Measurements from ENCODE around the gene ACTMAP. TPM values are rescaled to one million over a fixed set of nuclear protein-coding genes. Genes with fewer than 3 reads are reported as not detected.

ACTMAP gene
- total and polyA plus RNA-seq, 9 of the 15 experiments (the other 6 are each of a cell fraction or from before 2014, with no cell fraction given), result 1.7 to 16.6 (median 4.9) TPM

- TF ChIP-seq SMAD1 (IDR thresholded peaks at IDR 0.05; ENCODE audit: low read depth, low read length, partially characterized antibody) (peak; percentile 59), NFIC (IDR thresholded peaks at IDR 0.05) (peak; percentile 53), ZNF655 (CRISPR knock-in tag; IDR thresholded peaks at IDR 0.05) (no peak), FOXA1 (IDR thresholded peaks at IDR 0.05; ENCODE audit: borderline replicate concordance) (no peak), PHF21A (IDR thresholded peaks at IDR 0.05; ENCODE audit: borderline replicate concordance, low read depth) (peak; percentile 19; the same call in 1 of the 2 replicates), TBL1XR1 (IDR thresholded peaks at IDR 0.05; ENCODE audit: low read length in 2 of 2) (0 out of 4 replicates have a peak, but pooled peaks of 1 of the 2 experiments have one; percentile 34), NCOR1 (IDR thresholded peaks at IDR 0.05) (peak; percentile 9; the same call in 1 of the 2 replicates), ZNF778 (CRISPR knock-in tag; IDR thresholded peaks at IDR 0.05) (no peak), REST (IDR thresholded peaks at IDR 0.05; ENCODE audit: borderline replicate concordance) (peak; percentile 98), REST (CRISPR knock-in tag; IDR thresholded peaks at IDR 0.05; ENCODE audit: low read depth) (peak; percentile 37; the same call in 1 of the 2 replicates), FOXP4 (CRISPR knock-in tag; IDR thresholded peaks at IDR 0.05; ENCODE audit: borderline replicate concordance) (no peak), DMBX1 (CRISPR knock-in tag; IDR thresholded peaks at IDR 0.05; ENCODE audit: borderline replicate concordance) (peak; percentile 86), RFX5 (IDR thresholded peaks at IDR 0.05; ENCODE audit: low read depth, low read length) (peak; percentile 95)
- TF ChIP-seq, protein P1, sequence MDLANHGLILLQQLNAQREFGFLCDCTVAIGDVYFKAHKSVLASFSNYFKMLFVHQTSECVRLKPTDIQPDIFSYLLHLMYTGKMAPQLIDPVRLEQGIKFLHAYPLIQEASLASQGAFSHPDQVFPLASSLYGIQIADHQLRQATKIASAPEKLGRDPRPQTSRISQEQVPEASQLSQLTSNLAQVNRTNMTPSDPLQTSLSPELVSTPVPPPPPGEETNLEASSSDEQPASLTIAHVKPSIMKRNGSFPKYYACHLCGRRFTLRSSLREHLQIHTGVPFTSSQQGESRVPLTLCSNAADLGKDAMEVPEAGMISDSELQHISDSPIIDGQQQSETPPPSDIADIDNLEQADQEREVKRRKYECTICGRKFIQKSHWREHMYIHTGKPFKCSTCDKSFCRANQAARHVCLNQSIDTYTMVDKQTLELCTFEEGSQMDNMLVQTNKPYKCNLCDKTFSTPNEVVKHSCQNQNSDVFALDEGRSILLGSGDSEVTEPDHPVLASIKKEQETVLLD (IDR thresholded peaks at IDR 0.05), result peak; percentile 77; the same call in 1 of the 2 replicates
These were observed at the start of gene ACTMAP (continued) for GRCh38 chr19:40750058-40750873.

Measured in K562 (cell line).